GM18499 (cell line): Measurements from ENCODE around the gene TAL1.

ENCODE experiments used
- ATAC-seq: cut with Tn5 transposase; IDR thresholded peaks from one replicate; pipeline ENCODE4 v1.9.1; 2021; ENCODE audit warnings: moderate number of reproducible peaks; ENCODE audit not compliant: insufficient read depth, unreplicated experiment

The TAL1 gene

GRCh38 chr1:47189844-47190508 lies 42.0 kb downstream of the TAL1 start, which contains the start of gene PDZK1IP1:
PDZK1IP1 (minus strand) TSS chr1:47190036; CDS start chr1:47189932, 104 bp downstream.
- no peak for ATAC-seq

DNA sequence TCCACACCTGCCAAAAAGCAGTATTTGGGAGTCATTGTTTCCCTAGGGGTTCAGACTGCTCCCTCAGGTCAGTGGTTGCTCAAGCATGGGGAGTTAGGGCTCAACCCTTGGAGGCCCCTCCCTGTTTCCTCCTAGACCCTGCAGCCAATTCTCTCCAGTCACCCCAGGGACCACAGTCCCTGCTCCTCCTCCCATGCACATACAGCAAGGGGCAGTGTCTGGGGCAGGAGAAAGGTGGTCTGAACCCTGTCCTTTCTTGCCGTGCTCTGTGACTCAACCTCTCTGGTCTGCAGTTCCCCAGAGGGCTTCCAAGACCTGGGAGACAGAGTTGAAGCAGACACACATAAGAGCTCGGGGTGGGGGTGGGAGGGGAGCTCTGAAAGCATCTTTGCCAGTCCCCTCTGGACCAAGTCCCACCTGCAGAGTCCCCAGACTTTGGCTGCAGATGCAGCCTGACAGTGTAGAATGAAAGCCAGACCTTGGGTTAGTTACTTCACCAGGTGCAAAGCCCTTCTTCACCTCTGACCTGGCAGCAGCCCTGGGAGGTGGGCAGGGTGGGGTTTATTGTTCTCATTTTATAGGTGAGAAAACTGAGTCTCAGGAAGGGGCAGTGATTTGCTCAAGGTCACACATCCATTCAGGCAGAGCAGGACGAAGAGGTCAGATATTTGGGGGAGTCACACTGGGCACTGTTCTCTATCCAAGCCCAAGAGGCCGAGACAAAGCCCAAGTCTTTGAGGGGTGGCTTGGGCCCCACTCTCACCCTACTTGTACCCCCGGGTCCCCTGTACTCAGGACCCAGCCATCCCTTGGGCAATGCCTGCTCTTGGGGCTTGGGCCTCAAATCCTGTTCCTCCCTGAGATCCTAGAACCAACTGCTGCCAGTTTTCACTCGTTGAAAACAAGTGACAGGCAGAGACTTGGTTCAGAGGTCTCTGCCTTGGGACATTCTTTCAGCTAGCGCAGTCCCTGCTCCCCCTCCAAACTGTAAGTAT lies 42.9 kb downstream of the TAL1 start:
- no peak for ATAC-seq

DNA sequence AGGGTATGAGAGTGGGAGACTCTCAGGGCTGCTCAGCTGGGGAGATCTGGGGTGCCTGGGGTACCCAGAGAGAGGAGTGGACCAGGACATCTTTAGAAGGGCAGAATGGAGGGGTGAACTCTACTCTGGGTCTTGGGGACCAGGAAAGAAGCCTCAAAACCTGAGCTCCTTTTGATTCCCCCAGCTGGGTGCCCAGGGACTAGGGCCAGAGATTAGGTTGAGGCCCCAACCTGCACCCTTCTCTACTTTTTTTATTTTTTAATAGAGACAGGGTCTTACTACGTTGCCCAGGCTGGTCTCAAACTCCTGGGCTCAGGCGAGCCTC lies 44.1 kb downstream of the TAL1 start:
- ATAC-seq = no peak

DNA sequence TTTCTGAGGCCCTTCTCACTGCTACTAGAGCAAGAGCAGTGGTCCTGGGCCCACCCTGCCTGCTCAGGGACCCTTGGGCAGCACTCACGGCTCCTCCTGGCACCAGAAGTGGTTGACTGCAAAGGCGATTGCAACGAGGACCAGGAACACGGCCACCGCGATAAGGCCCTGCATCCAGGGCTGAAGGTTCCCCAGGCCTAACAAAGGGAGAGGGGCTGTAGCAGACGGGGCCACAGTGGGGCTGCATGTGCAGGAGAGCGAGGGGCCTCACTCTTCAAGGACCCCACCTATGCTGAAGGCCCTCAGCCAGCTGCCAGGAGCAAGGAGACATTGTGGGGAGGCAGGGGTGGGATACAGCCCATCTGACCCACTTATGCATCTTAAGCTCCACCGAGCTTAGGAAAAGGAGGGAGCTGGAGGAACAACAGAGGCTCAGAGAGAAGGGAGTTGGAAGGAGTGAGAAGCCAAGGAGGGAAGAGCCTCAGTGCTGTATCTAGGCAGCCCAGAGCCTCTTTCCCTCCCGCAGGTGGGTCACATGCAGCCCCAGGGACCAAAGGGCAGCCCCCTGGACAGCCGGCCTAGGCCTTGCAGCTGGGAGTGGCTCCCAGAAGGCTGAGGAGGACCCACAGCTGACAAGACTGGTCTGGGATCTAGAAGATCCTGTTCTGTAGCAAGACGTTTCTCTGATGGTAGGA lies 44.6 kb downstream of the TAL1 start:
- no peak for ATAC-seq

- ATAC-seq = no peak
Observed at GRCh38 chr1:47186267-47187185, 45.5 kb downstream of the TAL1 start.

- ATAC-seq = no peak
Observed at GRCh38 chr1:47184822-47185677, 47.0 kb downstream of the TAL1 start.

GRCh38 chr1:47184090-47184821 lies 47.8 kb downstream of the TAL1 start:
- no peak for ATAC-seq

DNA sequence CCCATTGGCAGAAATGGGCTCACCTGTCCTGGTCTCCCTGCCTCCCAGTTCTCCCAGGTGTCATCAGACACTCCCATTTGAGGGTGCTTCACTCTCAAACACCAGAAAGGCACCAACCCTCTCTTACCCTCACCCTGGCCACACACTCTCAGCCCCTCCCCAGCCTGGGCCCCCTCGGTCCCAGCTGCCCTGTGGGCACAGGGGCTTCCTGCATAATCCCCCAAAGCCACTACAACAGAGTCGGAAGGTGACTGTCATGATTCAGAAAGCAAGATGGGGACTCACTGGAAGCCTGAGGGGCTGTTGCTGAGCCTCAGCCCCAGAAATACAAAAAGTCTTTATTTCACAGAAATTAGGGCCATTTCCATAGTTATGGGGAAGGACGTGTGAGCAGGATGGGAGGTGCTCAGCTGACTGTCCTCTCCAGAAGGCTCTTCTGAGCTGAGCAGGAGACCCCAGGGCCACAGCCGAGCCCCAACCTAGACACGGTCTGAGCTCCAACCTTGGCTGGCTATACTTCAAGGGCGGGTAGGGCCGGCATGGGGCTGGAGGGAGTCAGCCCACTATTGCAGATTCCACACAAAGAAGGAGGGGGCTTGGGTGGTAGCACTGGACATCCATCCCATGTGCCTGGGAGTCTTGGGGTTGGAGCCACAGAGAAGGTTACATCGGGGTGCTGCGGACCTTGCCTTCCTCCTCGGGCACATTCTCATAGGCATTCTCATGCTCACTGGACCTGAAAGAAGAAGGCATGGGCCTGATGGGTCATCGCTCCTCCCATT lies 48.5 kb downstream of the TAL1 start:
- ATAC-seq = no peak

DNA sequence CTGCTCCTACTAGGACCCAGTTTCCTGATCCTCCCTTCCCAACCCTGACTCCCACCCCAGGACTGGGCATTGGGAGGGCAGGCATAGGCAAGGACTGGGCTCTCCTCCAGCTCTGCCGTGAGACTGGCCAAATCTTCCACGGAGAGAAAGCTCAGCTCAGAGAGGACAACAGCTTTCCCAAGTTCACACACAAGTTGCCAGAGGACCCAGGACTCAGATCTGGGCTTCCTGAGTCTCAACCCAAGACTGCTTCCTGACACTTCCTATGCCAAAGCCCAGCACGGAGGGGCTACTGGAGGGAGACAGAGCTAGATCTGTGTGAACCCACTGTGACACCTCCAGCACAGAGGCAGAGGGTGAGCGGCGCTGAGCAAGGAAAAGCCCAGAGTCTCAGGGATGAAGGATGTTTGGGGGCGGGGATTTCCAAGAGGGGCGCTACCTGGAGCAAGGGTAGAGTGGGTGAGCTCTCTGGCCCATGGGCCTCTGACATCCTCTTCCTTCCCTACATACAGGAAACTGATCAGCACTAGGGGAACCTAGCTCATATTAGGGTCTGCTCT lies 49.3 kb downstream of the TAL1 start:
- ATAC-seq = no peak

GRCh38 chr1:47181955-47182675 lies 49.9 kb downstream of the TAL1 start:
- no peak for ATAC-seq

- ATAC-seq = no peak
Observed at GRCh38 chr1:47181095-47181954, 50.7 kb downstream of the TAL1 start.

- no peak for ATAC-seq
Observed at GRCh38 chr1:47180603-47181094, 51.4 kb downstream of the TAL1 start.

GRCh38 chr1:47179988-47180563 lies 51.9 kb downstream of the TAL1 start:
- ATAC-seq = no peak

DNA sequence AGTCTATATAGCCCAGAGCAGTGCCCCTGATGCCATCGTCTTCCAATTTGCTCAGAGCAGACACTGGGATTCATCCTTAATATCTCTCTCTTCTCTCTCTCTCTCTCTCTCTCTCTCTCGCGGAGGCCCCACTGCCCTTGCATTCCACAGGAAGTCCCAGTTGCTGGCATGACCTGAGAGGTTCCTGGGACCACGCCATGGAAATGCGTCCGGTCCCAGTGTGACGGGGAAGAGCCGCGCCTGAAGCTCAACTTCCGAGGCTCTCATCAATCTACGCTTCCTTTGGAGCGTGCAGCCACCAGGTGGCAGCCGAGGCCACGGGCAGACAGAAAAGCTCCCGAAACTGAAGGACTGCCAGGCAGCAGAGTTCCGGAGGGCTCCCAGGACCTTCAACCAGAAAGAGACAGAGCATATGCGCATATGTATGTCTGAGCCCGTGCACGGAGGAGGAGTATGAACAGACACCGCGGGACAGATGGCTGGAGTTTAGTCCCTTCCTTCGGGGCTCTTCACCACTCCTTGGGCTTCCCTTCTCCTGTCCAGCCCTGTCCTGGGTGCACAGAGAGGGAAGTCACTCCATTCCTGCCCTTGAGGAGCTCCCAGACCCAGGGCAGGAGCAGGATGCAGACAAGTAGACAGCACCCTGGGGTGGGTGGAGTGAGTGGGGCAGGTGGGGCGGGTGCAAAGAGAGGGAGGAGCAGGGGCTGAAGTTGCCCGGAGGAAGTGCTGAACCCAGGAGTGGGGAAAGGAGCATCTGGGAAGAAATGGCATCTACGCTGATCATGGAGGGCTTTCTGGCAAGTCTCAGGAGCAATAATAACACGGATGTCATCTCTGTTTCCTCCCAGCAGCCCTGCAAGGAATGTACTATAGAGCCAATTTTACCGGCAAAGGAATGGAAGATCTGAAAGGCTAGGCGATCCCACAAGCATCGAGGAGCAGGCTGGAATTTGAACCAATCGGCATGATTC lies 52.7 kb downstream of the TAL1 start:
- peak; percentile 76 for ATAC-seq
